GM06990 (cell line): ENCODE data around the gene GNPDA1.

Experiments
- DNase-seq: peaks from one replicate; pipeline ENCODE4 v3.0.0-alpha.2; 2011; ENCODE audit not compliant: insufficient read length; ENCODE audit errors: extremely low read depth
- H3K27me3 ChIP-seq: replicated peaks from 2 replicates; pipeline ENCODE4 v1.6.0; 2011; ENCODE audit warnings: low read length; ENCODE audit not compliant: control insufficient read depth, insufficient read depth
- H3K36me3 ChIP-seq: 2 replicates; pipeline ENCODE4 v1.5.1; 2011; ENCODE audit warnings: low read length; ENCODE audit not compliant: control insufficient read depth, insufficient read depth
- H3K4me3 ChIP-seq: replicated peaks from 2 replicates; pipeline ENCODE4 v1.5.1; 2011; ENCODE audit warnings: low read depth, mild to moderate bottlenecking, control low read depth, low read length
- TF ChIP-seq, protein P1 (sequence below): IDR thresholded peaks from 2 replicates; pipeline ENCODE4 v1.5.1; 2011; ENCODE audit warnings: low read length, control low read depth, mild to moderate bottlenecking, inconsistent platforms; ENCODE audit not compliant: insufficient read depth, poor library complexity, severe bottlenecking

GNPDA1 gene

DNA sequence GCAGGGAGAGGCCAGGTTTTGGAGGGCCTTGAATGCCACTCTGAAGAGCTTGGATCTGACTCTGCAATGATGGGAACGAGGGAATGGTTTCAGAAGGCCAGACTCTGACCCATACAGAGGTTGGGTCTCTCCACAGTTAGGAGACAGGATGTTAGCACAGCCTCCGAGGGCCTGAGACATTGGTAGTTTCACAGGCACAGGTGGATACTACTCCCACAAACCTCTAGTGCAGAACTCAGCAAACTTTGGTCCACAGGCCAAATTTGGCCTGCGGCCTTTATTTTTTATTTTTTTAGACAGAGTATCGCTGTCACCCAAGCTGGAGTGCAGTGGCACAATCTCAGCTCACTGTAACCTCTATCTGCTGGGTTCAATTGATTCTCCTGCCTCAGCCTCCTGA is 2.9 kb downstream of the GNPDA1 start:
- TF ChIP-seq, protein P1, sequence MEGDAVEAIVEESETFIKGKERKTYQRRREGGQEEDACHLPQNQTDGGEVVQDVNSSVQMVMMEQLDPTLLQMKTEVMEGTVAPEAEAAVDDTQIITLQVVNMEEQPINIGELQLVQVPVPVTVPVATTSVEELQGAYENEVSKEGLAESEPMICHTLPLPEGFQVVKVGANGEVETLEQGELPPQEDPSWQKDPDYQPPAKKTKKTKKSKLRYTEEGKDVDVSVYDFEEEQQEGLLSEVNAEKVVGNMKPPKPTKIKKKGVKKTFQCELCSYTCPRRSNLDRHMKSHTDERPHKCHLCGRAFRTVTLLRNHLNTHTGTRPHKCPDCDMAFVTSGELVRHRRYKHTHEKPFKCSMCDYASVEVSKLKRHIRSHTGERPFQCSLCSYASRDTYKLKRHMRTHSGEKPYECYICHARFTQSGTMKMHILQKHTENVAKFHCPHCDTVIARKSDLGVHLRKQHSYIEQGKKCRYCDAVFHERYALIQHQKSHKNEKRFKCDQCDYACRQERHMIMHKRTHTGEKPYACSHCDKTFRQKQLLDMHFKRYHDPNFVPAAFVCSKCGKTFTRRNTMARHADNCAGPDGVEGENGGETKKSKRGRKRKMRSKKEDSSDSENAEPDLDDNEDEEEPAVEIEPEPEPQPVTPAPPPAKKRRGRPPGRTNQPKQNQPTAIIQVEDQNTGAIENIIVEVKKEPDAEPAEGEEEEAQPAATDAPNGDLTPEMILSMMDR, result no peak
- no peaks in the 10 kb centered on the region for H3K27me3 ChIP-seq
- no peaks in the 10 kb centered on the region for H3K36me3 ChIP-seq
- no peak for DNase-seq
- no peak overlapping the region for H3K4me3 ChIP-seq

DNA sequence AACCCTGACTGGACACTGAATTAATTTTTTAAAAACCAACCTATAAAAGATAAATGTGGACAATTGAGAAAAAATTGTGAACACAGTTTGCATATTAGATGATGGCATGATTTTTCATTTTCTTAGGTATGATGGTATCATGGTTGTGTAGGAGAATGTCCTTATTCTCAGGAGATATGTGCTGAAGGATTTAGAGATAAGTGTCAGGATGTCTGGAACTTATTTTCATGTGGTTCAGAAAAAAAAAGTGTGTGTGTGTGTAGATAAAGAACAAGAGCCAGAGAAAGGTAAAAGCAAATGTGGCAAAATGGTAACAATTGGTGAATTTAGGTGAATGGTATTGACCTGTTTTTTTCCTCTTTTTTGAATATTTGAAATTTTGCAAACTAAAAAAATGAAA is 4.0 kb downstream of the GNPDA1 start:
- Histone ChIP-seq H3K4me3 (no peak overlapping the region), H3K36me3 (no peaks in the 10 kb centered on the region), H3K27me3 (no peaks in the 10 kb centered on the region)
- TF ChIP-seq, protein P1, result no peak
- DNase-seq, result no peak

DNA sequence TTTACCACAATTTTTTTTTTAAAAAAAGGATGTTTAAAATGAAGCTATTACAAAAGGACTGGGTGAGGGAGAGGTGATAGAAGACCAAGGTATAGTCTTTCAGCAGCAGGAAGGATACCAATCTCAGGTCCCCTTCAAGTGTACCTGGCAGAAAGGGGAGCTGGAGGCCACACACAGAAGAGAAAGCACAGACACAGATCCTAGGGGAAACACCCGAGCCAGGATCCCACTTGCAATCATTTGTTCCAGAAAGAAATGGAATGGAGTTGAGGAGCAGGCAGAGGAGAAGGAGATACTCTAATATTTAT is 5.6 kb downstream of the GNPDA1 start:
- Histone ChIP-seq H3K27me3 (no peaks in the 10 kb centered on the region), H3K4me3 (no peak overlapping the region), H3K36me3 (no peaks in the 10 kb centered on the region)
- TF ChIP-seq, protein P1, result no peak
- no peak for DNase-seq

DNA sequence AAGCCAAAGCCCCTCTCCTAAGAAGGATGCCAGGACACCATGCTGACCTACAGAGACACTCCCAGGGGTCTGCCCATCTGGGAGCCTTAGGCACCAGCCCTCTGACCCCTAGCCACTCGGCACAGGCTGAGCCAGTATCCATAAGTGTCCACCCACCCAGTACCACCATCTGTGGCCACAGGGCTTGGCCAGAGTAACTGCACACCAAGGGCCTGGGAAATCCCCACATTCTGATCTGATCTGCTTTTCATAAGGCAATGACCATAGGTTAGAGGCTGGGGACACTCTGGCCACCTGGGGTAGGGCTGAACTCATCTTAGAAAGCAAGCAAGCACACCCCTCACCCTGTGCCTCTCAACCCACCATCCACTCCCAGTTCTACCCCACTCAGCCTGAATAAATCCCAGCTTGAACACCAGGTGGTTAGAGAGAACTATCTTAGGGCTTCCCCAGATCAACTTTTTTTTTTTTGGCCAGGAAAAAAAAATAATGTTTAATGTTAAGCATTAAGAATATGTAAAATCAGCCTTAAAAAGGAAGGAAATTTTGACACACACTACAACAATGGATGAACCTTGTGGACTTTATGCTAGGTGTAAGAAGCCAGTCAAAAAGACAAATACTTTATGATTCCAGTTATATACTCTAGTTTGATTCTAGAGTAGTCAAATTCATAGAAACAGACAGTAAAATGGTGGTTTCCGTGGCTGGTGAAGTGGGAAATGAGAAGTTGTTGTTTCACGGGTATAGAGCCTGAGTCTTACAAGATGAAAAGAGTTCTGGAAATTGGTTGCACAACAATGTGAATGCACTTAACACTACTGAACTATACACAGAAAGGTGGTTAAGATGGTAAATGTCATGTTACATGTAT is 6.2 kb downstream of the GNPDA1 start:
- no peaks in the 10 kb centered on the region for H3K36me3 ChIP-seq
- no peaks in the 10 kb centered on the region for H3K27me3 ChIP-seq
- no peak overlapping the region for H3K4me3 ChIP-seq
- no peak for DNase-seq
- TF ChIP-seq, protein P1, result no peak

DNA sequence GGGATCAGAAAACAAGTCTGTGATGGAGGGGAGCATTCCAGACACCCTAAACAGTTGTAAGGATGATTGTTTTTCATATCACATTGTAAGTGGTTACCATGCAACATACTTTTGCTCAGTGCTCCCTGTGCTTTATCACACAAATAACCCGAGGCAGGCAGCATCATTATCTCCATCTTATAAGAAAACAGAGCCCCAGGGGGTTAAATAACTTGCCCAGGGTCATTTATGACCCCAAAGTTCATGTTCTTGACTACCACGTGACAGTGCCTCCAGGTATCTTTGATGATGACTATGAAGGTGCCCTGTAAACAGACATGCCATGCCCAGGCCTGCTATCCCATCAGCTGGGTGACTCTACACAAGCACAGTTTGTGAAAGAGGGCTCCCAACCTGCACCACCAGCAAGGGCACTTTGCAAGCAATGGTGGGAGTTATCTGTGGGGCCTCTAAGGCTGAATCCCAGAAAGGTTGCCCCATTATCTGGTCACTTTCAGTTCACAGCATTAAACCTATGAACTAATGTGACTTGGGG is 9.5 kb downstream of the GNPDA1 start:
- DNase-seq, result no peak
- H3K4me3 ChIP-seq, result no peak overlapping the region
- TF ChIP-seq, protein P1, result no peak
- no peaks in the 10 kb centered on the region; the same call in 1 of the 2 replicates for H3K36me3 ChIP-seq
- no peaks in the 10 kb centered on the region for H3K27me3 ChIP-seq
